ENCODE measurements around the gene RUNDC3A.
A peak's percentile ranks its signal among the peaks of the same experiment; 100 is the strongest.
"Not testable (repeated sequence)": the region's sequence is repeated elsewhere in the genome, so short reads cannot be mapped to it uniquely, and the experiment has no call there.

RUNDC3A gene

DNA sequence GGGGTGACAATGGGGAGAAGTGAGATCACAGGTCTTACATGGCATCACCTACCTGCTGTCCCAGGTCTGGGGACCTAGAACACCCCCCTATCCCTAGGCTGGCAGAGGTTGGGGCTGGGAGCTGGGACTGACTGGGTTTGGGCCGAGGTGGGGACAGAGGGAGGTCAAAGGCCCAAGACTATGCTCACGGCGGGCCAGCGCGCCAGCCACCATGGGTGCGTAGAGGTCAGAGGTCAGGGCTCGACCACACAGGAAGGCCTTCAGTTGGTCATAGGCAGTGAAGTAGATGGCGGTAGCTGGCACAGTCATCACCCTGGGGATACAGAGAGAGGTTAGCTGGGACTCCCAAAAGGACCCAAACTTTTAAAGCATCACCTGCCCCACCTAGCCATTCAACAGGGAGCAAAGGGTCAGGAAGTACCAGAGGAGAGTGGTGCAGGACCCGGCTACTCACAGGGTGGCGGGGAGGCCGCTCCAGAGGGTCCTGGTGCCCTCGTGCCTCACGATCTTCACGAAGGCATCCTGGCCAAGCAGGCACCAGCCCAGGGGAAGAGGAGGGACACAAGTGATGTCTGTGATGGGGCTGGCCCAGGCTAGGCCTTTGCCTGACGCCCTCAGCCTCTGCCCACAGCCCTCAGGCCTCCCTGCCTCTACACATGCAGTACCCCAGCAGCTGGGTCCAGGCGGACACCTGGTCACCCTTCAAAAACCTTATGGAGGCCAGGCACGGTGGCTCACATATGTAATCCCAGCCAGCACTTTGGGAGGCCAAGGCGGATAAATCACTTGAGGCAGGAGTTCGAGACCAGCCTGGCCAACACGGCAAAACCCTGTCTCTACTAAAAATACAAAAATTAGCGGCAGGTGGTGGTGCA lies 13.1 kb downstream of the RUNDC3A start:
- no peak for DNase-seq

DNA sequence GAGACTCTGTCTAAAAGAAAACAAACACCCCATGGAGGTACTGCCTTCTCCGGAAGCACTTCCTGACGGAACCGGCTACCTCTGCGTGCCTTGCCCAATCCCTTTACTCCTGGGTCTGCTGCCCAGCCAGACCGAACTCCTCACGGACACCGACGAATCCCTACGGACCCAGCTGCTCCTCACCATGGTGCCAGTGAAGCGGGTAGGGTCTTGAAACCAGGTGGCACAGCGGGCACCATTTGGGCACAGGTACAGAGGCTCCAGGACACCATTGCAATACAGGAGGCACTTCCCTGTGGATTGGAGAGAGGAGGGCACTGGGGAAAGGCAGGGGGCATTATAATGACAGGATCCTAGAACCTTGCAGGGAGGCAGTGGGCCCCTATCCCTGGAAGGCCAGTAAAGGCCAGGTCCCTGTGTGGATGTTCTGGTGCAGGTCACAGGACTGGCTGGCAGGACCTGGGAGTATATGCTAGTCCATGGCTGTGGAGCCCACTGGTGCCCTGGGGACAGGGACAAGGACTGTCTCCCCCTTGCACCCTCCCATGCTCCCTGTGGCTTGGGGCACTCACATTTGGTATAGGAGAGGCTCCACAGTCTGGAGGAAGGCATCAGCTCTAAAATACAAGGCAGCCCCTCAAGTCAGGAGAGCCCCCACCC lies 14.0 kb downstream of the RUNDC3A start:
- DNase-seq, result no peak

GRCh38 chr17:44323359-44324091 lies 15.1 kb downstream of the RUNDC3A start:
- no peak for DNase-seq

DNA sequence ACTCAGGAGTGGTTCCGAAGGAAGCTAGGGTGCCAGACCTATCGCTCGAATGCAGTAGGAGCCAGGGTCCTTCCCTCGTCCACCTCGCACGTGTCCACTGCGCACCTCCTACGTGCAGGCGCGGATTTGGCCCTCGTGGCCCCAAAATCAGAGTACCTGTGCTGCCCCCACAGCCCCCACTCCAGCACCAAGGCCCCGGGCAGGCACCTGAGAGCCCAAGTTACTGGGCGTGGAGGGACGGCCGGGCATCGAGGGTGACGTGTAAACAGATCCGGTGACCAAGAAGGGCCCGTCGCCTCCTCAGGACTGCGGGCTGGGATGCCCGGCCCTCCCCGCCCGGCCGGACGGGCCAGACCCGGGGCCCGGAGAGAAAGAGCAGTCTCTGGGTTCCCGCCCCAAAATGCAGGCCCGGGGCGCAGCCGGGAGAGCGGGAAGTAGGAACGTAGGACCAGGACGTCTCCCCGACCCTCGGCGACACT lies 15.7 kb downstream of the RUNDC3A start:
- no peak for DNase-seq

- peak; percentile 89 for DNase-seq
These were observed 16.3 kb downstream of the RUNDC3A start, which contains the start of gene SLC25A39 for GRCh38 chr17:44324571-44325275. Gene SLC25A39, minus strand, starts transcription at chr17:44324823. Its CDS starts 1,261 bp downstream, at chr17:44323562.

DNA sequence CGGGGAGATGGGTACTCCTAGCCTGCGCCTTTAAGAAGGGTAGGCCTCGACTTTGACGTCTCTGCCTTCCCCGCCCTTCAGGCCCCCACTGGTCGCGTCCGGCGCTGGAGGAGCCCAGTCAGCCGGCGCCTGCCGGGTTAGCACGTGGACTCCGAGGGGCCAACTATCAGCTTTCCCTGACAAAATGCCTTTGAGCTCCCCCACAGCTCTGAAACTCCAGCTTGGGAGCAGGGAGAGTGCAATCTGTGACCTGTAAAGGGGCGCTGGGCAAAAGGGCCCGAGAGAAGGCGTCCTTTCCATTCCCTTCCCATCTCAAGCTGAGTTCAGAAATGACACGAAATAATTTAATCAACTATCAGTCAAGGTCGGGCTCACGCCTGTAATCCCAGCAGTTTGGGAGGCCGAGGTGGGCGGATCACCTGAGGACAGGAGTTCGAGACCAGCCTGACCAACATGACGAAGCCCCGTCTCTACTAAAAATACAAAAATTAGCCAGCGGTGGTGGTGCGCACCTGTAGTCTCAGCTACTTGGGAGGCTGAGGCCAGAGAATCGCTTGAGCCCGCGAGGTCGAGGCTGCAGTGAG lies 18.6 kb downstream of the RUNDC3A start:
- DNase-seq, result peak; percentile 95

GRCh38 chr17:44327715-44328449 lies 19.5 kb downstream of the RUNDC3A start:
- DNase-seq, result no peak

DNA sequence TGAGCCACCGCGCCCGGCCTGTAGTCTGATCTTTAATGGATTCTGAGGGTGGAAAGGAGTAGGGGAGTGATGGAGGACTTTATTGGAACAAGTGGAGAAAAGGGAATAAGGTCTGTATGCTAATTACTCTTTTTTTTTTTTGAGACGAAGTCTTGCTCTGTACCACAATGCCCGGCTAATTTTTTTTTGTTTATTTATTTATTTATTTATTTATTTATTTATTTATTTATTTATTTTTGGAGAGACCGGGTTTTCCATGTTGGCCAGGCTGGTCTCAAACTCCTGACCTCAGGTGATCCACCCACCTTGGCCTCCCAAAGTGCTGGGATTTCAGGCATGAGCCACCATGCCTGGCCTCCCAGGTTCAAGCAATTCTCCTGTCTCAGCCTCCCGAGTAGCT lies 21.1 kb downstream of the RUNDC3A start:
- not testable (repeated sequence) for DNase-seq

DNA sequence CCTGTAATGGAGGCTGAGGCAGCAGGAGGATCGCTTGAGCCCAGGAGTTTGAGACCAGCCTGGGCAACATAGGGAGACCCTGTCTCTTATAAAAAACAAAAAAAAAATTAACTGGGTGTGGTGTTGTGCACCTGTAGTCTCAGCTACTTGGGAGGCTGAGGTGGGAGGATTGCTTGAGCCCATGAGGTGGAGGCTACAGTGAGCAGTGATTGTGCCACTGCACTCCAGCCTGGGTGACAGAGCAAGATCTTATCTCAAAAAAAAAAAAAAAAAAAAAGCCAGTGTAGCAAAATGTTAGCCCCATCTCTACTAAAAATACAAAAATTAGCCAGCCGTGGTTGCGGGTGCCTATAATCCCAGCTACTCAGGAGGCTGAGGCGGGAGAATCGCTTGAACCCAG lies 21.9 kb downstream of the RUNDC3A start:
- DNase-seq, result not testable (repeated sequence)

DNA sequence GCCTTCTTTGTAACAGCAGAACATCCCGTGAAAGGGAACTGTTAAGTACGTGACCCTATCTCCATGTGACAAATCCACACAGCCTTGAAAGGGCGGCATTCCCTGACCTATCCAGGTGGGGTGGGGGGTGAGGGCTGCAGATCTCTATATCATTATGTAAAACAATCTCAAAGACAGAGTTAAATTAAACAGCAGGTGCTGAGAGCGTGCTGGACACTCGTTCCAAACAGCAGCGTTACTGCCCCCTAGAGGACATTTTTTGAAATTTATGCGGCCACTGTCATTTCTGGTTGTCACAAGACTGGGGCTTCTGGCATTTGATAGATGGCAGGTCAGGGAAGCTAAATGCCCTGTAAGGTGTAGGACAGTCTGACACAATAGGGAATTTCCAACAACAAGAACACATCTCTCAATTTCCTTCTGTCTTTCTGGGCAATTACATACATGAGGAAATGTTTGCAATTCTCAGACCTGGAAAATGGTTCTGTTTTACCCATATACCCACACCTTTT lies 22.9 kb downstream of the RUNDC3A start:
- peak; percentile 68 for DNase-seq

- DNase-seq, result no peak
These were observed 25.0 kb downstream of the RUNDC3A start for GRCh38 chr17:44333371-44333770.

- no peak for DNase-seq
These were observed 25.9 kb downstream of the RUNDC3A start for GRCh38 chr17:44334315-44334714.

DNA sequence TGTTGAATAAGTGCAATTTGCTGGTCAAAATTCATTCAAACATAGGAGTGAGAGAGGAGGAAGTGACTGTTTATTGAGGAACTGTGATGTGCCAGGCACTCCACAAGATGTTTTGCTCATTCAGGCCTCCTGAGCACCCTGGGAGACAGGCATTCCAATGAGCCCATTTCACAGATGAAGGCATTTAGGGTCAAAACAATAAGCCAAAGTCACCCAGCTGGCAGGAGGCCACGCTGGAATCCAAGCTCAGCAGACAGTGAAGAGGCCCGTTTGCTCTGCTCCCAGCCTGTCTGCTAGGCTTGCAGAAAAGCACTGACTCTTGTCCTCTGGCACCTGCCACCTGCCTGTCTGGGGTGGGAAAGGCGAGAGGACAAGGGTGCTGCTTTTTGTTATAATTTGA lies 26.3 kb downstream of the RUNDC3A start:
- no peak for DNase-seq

GRCh38 chr17:44335564-44335963 lies 27.2 kb downstream of the RUNDC3A start:
- DNase-seq, result no peak

- no peak for DNase-seq
These were observed 27.6 kb downstream of the RUNDC3A start for GRCh38 chr17:44335968-44336367.

GRCh38 chr17:44338702-44339101 lies 30.3 kb downstream of the RUNDC3A start:
- no peak for DNase-seq

DNA sequence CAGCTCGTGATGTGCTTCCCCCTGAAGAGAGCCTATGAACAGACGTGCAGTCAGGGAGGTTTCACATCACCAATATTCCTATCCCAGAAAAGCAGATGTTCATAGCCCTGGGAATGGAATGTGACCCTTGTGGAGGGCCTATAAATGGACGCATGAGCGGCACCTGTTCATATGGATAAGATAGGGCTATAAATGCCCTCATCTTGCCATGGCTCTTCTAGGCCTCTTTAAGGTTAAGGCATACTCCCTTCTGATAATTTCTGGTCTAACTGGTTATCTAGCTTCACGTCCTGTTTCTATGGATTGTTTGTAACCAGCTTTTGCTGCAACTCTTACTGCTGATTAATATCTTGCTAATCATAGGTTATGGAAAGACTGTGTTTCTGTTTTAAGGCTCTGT lies 32.2 kb downstream of the RUNDC3A start:
- DNase-seq, result not testable (repeated sequence)

- DNase-seq, result no peak
These were observed 35.3 kb downstream of the RUNDC3A start for GRCh38 chr17:44343510-44344209.

DNA sequence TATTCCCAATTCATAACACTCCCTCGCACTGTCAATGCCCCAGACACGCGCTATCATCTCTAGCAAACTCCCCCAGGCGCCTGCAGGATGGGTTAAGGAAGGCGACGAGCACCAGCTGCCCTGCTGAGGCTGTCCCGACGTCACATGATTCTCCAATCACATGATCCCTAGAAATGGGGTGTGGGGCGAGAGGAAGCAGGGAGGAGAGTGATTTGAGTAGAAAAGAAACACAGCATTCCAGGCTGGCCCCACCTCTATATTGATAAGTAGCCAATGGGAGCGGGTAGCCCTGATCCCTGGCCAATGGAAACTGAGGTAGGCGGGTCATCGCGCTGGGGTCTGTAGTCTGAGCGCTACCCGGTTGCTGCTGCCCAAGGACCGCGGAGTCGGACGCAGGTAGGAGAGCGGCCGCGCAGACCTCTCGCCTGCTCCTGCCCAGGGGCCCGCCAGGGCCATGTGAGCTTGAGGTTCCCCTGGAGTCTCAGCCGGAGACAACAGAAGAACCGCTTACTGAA lies 36.6 kb downstream of the RUNDC3A start, which contains the start of gene GRN:
TSS of gene GRN (plus strand) at position 364 of the 515 bp plus-strand sequence. CDS start 3,863 bp downstream, outside the sequence.
- DNase-seq, result peak; percentile 74

DNA sequence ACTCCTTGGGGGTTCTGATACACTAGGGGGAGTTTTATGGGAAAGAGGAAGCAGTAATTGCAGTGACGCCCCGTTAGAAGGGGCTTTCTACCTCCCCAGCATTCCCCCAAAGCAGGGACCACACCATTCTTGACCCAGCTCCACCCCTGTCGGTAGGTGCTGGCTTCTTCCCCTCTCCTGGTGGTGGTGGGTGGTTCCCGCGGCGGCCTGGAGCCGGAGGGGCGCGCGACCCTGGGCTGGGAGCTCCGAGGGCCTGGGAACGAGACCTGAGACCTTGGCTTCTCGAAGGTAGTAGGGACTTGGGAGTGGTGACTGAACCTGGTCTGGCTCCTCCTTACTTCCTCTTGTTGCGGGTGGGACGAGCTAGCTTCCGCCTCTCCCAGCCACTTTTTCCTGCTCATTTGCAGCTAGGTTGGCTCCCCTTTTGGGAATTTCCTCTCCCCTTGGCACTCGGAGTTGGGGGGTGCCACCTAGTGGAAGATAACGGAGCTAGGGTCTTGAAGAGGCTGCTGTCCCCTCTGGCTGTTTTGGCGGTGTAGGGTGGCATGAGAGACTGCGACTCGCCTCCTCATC lies 37.1 kb downstream of the RUNDC3A start:
- DNase-seq, result peak; percentile 34

Data from effector CD4-positive, alpha-beta T cell (primary cell).